ENCODE data around the gene UCN3.

DNA sequence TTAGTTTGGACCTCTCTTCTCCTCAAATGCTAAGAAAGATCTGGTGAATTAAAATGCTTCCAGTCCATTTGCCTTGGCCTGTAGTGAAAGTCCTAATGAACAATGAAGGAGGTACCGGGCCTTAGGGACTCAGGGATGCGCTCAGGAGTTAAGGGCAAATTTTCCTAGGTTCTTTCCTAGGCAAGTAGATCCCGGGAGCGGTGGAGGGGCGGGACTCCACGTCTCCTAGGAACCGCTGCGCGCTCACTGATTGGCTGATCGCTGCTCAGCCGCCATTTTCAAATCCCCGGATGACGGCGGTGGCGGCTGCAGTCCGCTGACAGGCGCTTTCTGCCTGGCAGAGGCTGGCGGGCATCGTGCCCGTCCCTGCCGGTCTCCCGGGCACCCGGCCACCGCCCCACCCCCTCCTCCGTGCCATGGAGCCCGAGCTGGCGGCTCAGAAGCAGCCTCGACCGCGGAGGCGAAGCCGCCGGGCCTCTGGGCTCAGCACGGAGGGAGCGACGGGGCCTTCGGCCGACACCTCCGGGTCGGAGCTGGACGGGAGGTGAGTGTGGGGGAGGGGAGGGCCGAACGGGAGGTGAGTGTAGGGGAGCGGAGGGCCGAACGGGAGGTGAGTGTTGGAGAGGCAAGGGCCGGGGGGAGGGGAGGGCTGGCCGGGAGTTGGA, 47.6 kb downstream of the UCN3 start, which contains the start of gene NET1:
- TF ChIP-seq, protein P1, sequence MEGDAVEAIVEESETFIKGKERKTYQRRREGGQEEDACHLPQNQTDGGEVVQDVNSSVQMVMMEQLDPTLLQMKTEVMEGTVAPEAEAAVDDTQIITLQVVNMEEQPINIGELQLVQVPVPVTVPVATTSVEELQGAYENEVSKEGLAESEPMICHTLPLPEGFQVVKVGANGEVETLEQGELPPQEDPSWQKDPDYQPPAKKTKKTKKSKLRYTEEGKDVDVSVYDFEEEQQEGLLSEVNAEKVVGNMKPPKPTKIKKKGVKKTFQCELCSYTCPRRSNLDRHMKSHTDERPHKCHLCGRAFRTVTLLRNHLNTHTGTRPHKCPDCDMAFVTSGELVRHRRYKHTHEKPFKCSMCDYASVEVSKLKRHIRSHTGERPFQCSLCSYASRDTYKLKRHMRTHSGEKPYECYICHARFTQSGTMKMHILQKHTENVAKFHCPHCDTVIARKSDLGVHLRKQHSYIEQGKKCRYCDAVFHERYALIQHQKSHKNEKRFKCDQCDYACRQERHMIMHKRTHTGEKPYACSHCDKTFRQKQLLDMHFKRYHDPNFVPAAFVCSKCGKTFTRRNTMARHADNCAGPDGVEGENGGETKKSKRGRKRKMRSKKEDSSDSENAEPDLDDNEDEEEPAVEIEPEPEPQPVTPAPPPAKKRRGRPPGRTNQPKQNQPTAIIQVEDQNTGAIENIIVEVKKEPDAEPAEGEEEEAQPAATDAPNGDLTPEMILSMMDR (IDR thresholded peaks at IDR 0.05) = no peak
- TF ChIP-seq EZH2phosphoT487 (IDR thresholded peaks at IDR 0.05) (no peak), EZH2 (IDR thresholded peaks at IDR 0.05) (no peak)
